Smooth muscle cell (in vitro differentiated cells): Measurements from ENCODE around the gene SCNN1B. TPM values are rescaled to one million over a fixed set of nuclear protein-coding genes. Genes with fewer than 3 reads are reported as not detected.
"Not testable (repeated sequence)": the region's sequence is repeated elsewhere in the genome, so short reads cannot be mapped to it uniquely, and the experiment has no call there.

Source experiments
- DNase-seq: peaks from one replicate; lab custom pipeline; 2025; ENCODE audit not compliant: unreplicated experiment; lab: John Stamatoyannopoulos, UW
- H2AFZ ChIP-seq: fragments of 200-600 bp; sonication (generic); 2 replicates; pipeline ENCODE4 v1.6.0; 2016; ENCODE audit warnings: antibody characterized with exemption, low read depth, mild to moderate bottlenecking
- H3F3A ChIP-seq: fragments of 200-600 bp; sonication (generic); 2 replicates; pipeline ENCODE4 v1.6.0; 2017; ENCODE audit warnings: antibody characterized with exemption, low read depth
- H3K27ac ChIP-seq: fragments of 200-600 bp; sonication (generic); 2 replicates; pipeline ENCODE4 v1.5.1; 2016; ENCODE audit warnings: low read depth, mild to moderate bottlenecking
- H3K27me3 ChIP-seq: fragments of 200-600 bp; sonication (generic); 2 replicates; pipeline ENCODE4 v1.6.1; 2016; ENCODE audit warnings: low read depth, mild to moderate bottlenecking
- H3K36me3 ChIP-seq: fragments of 200-600 bp; sonication (generic); 2 replicates; pipeline ENCODE4 v1.5.1; 2016; ENCODE audit warnings: low read depth
- H3K4me1 ChIP-seq: fragments of 200-600 bp; sonication (generic); 2 replicates; pipeline ENCODE4 v1.5.1; 2016; ENCODE audit warnings: low read depth
- H3K4me2 ChIP-seq: fragments of 200-600 bp; sonication (generic); 2 replicates; pipeline ENCODE4 v1.6.0; 2016; ENCODE audit warnings: mild to moderate bottlenecking
- H3K4me3 ChIP-seq: fragments of 200-600 bp; sonication (generic); 2 replicates; pipeline ENCODE4 v1.5.1; 2016; ENCODE audit warnings: mild to moderate bottlenecking
- H3K79me2 ChIP-seq: fragments of 200-600 bp; sonication (generic); 2 replicates; pipeline ENCODE4 v1.6.0; 2016; ENCODE audit warnings: low read depth, mild to moderate bottlenecking
- H3K9ac ChIP-seq: fragments of 200-600 bp; sonication (generic); 2 replicates; pipeline ENCODE4 v1.6.0; 2016; ENCODE audit warnings: low read depth
- H3K9me3 ChIP-seq: fragments of 200-600 bp; sonication (generic); replicated peaks from 2 replicates; pipeline ENCODE4 v1.5.1; 2016; ENCODE audit warnings: low read depth
- H4K20me1 ChIP-seq: fragments of 200-600 bp; sonication (generic); 2 replicates; pipeline ENCODE4 v1.6.0; 2016; ENCODE audit warnings: low read depth
- WGBS: methylation state at CpG from one replicate; pipeline ENCODE4 v1.1.7; 2016; ENCODE audit warnings: low lambda C conversion rate; 5-methylcytosine and 5-hydroxymethylcytosine counted together
- polyA plus RNA-seq: library from polyadenylated mRNA; unstranded; fragments of >200 nt; fragmentation: Nextera tagmentation; extraction: Ambion mirVana; gene quantifications from 2 replicates; pipeline ENCODE4 v1.2.1, GENCODE V29; 2016
- total RNA-seq: library from RNA; depleted of rRNA; stranded (reverse); fragments of >200 nt; gene quantifications from 2 replicates; pipeline ENCODE4 v1.2.3, GENCODE V29; 2014
- TF ChIP-seq, protein P1 (sequence below): fragments of 200-600 bp; sonication (generic); IDR thresholded peaks from 2 replicates; pipeline ENCODE4 v1.5.1; 2017; ENCODE audit warnings: borderline replicate concordance, mild to moderate bottlenecking, antibody characterized with exemption; ENCODE audit not compliant: insufficient read depth, poor library complexity, severe bottlenecking

Gene SCNN1B
- total and polyA plus RNA-seq, 2 experiments from 2014 or later = not detected

DNA sequence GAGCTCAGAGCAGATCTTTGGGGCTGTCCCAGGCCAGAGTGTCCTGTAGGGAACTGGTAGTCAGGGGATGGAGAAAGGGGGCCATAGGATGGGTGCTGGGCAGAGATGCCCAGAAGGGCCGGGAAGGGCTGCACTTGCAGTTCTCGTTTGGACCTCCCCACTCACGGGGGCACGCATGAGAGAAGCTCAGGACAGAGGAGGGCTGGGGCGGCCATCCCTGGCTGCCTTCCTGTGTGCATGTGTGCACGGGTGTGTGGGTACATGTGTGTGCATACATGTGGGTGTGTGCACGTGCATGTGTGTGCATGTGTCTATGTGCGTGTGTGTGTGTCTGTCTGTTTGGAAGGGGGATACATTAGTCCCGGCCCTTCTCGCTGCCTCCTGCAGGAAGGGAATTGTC lies 77.6 kb downstream of the SCNN1B start:
- TF ChIP-seq, protein P1, sequence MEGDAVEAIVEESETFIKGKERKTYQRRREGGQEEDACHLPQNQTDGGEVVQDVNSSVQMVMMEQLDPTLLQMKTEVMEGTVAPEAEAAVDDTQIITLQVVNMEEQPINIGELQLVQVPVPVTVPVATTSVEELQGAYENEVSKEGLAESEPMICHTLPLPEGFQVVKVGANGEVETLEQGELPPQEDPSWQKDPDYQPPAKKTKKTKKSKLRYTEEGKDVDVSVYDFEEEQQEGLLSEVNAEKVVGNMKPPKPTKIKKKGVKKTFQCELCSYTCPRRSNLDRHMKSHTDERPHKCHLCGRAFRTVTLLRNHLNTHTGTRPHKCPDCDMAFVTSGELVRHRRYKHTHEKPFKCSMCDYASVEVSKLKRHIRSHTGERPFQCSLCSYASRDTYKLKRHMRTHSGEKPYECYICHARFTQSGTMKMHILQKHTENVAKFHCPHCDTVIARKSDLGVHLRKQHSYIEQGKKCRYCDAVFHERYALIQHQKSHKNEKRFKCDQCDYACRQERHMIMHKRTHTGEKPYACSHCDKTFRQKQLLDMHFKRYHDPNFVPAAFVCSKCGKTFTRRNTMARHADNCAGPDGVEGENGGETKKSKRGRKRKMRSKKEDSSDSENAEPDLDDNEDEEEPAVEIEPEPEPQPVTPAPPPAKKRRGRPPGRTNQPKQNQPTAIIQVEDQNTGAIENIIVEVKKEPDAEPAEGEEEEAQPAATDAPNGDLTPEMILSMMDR = no peak
- DNase-seq = no peak

DNA sequence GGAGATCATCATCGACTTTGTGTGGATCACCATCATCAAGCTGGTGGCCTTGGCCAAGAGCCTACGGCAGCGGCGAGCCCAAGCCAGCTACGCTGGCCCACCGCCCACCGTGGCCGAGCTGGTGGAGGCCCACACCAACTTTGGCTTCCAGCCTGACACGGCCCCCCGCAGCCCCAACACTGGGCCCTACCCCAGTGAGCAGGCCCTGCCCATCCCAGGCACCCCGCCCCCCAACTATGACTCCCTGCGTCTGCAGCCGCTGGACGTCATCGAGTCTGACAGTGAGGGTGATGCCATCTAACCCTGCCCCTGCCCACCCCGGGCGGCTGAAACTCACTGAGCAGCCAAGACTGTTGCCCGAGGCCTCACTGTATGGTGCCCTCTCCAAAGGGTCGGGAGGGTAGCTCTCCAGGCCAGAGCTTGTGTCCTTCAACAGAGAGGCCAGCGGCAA lies 78.4 kb downstream of the SCNN1B start:
- H3K79me2 ChIP-seq = no peaks in the 10 kb centered on the region
- no peaks in the 10 kb centered on the region for H3K36me3 ChIP-seq
- no peaks in the 10 kb centered on the region for H3K4me1 ChIP-seq
- H3K27ac ChIP-seq = no peak overlapping the region
- no peaks in the 10 kb centered on the region for H3K9me3 ChIP-seq
- no peaks in the 10 kb centered on the region for H3F3A ChIP-seq
- no peak overlapping the region for H2AFZ ChIP-seq
- no peak overlapping the region for H3K4me3 ChIP-seq
- 96% methylated on average over 16 of the region's 20 CpGs for WGBS
- no peak overlapping the region for H3K9ac ChIP-seq
- no peaks in the 10 kb centered on the region for H3K27me3 ChIP-seq
- TF ChIP-seq, protein P1 = no peak
- H4K20me1 ChIP-seq = no peaks in the 10 kb centered on the region
- no peak for DNase-seq
- no peak overlapping the region for H3K4me2 ChIP-seq

More for the DNA sequence above, 77.6 kb downstream of the SCNN1B start:
- H3K27me3 ChIP-seq = no peaks in the 10 kb centered on the region
- H4K20me1 ChIP-seq = no peaks in the 10 kb centered on the region
- H3K27ac ChIP-seq = no peak overlapping the region
- H3K4me1 ChIP-seq = no peaks in the 10 kb centered on the region
- no peak overlapping the region for H3K9ac ChIP-seq
- no peaks in the 10 kb centered on the region for H3F3A ChIP-seq
- H2AFZ ChIP-seq = no peak overlapping the region
- no peaks in the 10 kb centered on the region for H3K36me3 ChIP-seq
- no peak overlapping the region for H3K4me3 ChIP-seq
- WGBS = 86% methylated on average over 10 of the region's 10 CpGs
- no peak overlapping the region for H3K4me2 ChIP-seq
- H3K79me2 ChIP-seq = no peaks in the 10 kb centered on the region
- no peaks in the 10 kb centered on the region for H3K9me3 ChIP-seq

DNA sequence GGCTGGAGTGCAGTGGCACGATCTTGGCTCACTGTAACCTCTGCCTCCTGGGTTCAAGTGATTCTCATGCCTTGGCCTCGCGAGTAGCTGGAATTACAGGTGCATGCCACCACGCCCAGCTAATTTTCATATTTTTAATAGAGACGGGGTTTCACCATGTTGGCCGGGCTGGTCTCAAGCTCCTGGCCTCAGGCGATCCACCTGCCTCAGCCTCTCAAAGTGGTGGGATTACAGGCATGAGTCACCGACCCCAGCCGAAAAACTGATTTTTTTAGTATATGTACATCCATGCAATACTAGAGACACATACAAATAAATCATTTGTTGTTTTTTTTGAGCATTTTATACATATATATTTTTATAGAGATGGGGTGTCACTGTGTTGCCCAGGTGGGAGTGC lies 79.6 kb downstream of the SCNN1B start:
- not testable (repeated sequence) for H3K9me3 ChIP-seq, H3K4me3 ChIP-seq, H3K27ac ChIP-seq, H3K36me3 ChIP-seq, H4K20me1 ChIP-seq, H3K79me2 ChIP-seq, H3K9ac ChIP-seq, H3K4me1 ChIP-seq, H3K4me2 ChIP-seq, H3K27me3 ChIP-seq, H3F3A ChIP-seq, H2AFZ ChIP-seq, DNase-seq
- 88% methylated on average over 9 of the region's 9 CpGs for WGBS

DNA sequence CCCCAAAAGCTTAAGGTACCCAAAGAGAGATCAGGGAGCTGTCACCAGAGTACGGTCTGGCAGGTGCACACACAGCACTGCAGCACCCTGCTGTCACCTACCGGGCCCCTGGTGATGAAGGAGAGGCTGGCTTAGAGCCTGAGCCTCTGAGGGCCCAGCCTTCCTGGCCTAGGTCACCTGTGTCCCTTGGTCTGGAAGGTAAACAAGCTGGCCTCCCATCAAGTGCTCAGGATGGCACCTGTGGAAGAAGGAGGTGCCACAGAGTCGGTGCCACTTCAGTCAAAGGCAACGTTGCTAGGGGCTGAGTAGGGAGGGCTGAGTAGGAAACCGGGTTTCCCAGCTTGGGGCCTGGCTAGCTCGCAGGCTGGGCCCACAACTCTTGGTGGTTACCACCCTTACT lies 80.2 kb downstream of the SCNN1B start:
- 83% methylated on average over 6 of the region's 6 CpGs for WGBS
- TF ChIP-seq, protein P1 = no peak

More for the DNA sequence above, 80.2 kb downstream of the SCNN1B start:
- no peaks in the 10 kb centered on the region for H3F3A ChIP-seq
- H2AFZ ChIP-seq = no peak overlapping the region
- no peaks in the 10 kb centered on the region for H3K79me2 ChIP-seq
- H4K20me1 ChIP-seq = no peaks in the 10 kb centered on the region
- H3K27me3 ChIP-seq = no peaks in the 10 kb centered on the region
- no peak overlapping the region for H3K4me3 ChIP-seq
- H3K9me3 ChIP-seq = no peaks in the 10 kb centered on the region
- H3K36me3 ChIP-seq = no peaks in the 10 kb centered on the region
- H3K9ac ChIP-seq = no peak overlapping the region
- no peak overlapping the region for H3K27ac ChIP-seq
- H3K4me2 ChIP-seq = no peak overlapping the region
- H3K4me1 ChIP-seq = no peaks in the 10 kb centered on the region
- no peak for DNase-seq
